ENCODE data around the gene HSPB9. TPM values are rescaled to one million over a fixed set of nuclear protein-coding genes. Genes with fewer than 3 reads are reported as not detected.

The HSPB9 gene
- total and polyA plus RNA-seq, 8 donors, result 0.40 to 1.6 (median 0.69) TPM

GRCh38 chr17:42146911-42147607, 24.5 kb downstream of the HSPB9 start:
- no peaks in the 10 kb centered on the region for H3K9me3 ChIP-seq
- H3K27me3 ChIP-seq, result no peaks in the 10 kb centered on the region
- peaks cover 0 to 2% (median 0%) of the 10 kb centered on the region in 3 donors for H3K36me3 ChIP-seq
- H3K4me1 ChIP-seq, result peaks cover 0 to 8% (median 0%) of the 10 kb centered on the region in 3 donors
- intact Hi-C loops (cut with DNase I), result no loop called here
- FAIRE-seq, result no peak
- 84 to 88% methylated on average over 13 of the region's 13 CpGs for WGBS, 2 donors
- H3K27ac ChIP-seq, result no peak overlapping the region
- no peak for DNase-seq
- no peak for ATAC-seq
- H3K4me3 ChIP-seq, result no peak overlapping the region
- no peak for TF ChIP-seq CTCF (IDR thresholded peaks at IDR 0.05)

GRCh38 chr17:42153919-42154742, 31.5 kb downstream of the HSPB9 start:
- peaks cover 0 to 15% (median 12%) of the 10 kb centered on the region in 3 donors for H3K4me1 ChIP-seq
- H3K27me3 ChIP-seq, result no peaks in the 10 kb centered on the region

GRCh38 chr17:42155614-42156045, 33.0 kb downstream of the HSPB9 start:
- DNase-seq (no peak), FAIRE-seq (no peak), ATAC-seq (no peak)
- H3K4me1 ChIP-seq, result peaks cover 0 to 15% (median 12%) of the 10 kb centered on the region in 3 donors
- no peaks in the 10 kb centered on the region for H3K9me3 ChIP-seq
- no peak for TF ChIP-seq CTCF (IDR thresholded peaks at IDR 0.05)
- peak overlapping the region in 3 of 4 donors; percentile 73 to 98 (median 96) for H3K4me3 ChIP-seq
- H3K36me3 ChIP-seq, result no peaks in the 10 kb centered on the region
- WGBS, 2 donors, result 50 to 52% methylated on average over 17 of the region's 17 CpGs
- intact Hi-C loops (cut with DNase I), result no loop called here
- H3K27me3 ChIP-seq, result no peaks in the 10 kb centered on the region
- no peak overlapping the region for H3K27ac ChIP-seq

More at GRCh38 chr17:42153919-42154742, 31.5 kb downstream of the HSPB9 start:
- no peak for TF ChIP-seq CTCF (IDR thresholded peaks at IDR 0.05)
- FAIRE-seq (no peak), ATAC-seq (peak in 1 of 4 donors; percentile 2), DNase-seq (no peak)
- Histone ChIP-seq H3K36me3 (no peaks in the 10 kb centered on the region), H3K4me3 (peak overlapping the region; percentile 73 to 98 (median 97)), H3K9me3 (no peaks in the 10 kb centered on the region), H3K27ac (peak overlapping the region; percentile 43 to 55 (median 48))
- intact Hi-C loops (cut with DNase I), result no loop called here
- 3 to 4% methylated on average over 15 of the region's 15 CpGs for WGBS, 2 donors

GRCh38 chr17:42159796-42160530, 37.4 kb downstream of the HSPB9 start:
- intact Hi-C loops (cut with DNase I), result no loop called here
- 71 to 74% methylated on average over 14 of the region's 14 CpGs for WGBS, 2 donors
- Histone ChIP-seq H3K27ac (no peak overlapping the region), H3K4me3 (no peak overlapping the region), H3K36me3 (no peaks in the 10 kb centered on the region), H3K4me1 (peaks cover 0 to 4% (median 0%) of the 10 kb centered on the region in 3 donors), H3K9me3 (no peaks in the 10 kb centered on the region), H3K27me3 (no peaks in the 10 kb centered on the region)
- no peak for TF ChIP-seq CTCF (IDR thresholded peaks at IDR 0.05)
- DNase-seq, result no peak
- no peak for ATAC-seq
- FAIRE-seq, result no peak
